GM21717 (cell line): ENCODE results near the gene ZNF408.
"Not testable (repeated sequence)": the region's sequence is repeated elsewhere in the genome, so short reads cannot be mapped to it uniquely, and the experiment has no call there.

Experiments used
- ATAC-seq: cut with Tn5 transposase; IDR thresholded peaks from one replicate; pipeline ENCODE4 v1.9.1; 2021; ENCODE audit warnings: mild to moderate bottlenecking, moderate library complexity; ENCODE audit not compliant: unreplicated experiment

ZNF408 gene

DNA sequence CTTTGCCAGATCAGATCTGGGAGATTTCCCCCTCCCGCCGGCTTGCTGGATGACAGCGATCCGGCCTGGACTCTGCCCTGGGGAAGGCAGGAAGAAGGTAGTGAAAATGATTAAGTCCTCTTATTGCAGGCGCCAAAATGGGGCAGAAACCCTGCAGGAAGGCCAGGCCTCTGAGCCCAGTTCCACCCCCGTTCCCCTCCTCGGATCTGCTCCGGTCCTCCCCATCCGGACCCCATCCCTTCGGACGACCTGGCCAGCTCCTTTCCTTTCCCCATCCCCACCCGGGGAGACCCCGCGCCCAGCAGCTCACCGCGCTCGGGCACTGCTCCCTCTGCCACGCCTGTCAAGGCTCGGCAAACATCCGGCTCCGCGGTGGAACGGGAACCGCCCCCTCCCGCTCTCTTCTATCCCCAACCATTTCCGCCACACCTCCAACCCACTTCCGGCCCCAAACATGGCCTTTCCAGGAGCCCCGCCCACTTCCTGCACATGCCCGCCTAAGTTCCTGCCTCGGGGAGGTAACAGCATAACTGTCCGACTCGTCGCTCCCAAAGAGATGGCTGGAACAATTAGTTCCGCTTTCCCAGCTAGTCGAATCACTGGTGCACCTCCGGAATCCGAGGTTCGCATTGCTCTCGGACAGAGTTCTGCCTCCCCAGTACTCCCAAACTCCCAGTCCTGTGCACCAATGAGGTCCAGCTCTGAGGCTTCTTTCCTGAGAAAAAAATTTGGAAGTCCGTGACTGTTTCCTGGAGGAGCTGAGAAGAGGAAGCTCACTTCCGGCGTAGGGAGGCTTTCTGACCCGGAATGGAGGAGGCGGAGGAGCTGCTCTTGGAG is at the start of gene ZNF408, which contains the start of gene ARHGAP1:
TSS of gene ZNF408 (plus strand) at position 791 of the 837 bp plus-strand sequence. CDS start at position 808, 17 bp downstream.
TSS of gene ARHGAP1 (minus strand) at position 379 of the 837 bp plus-strand sequence. CDS start 4,512 bp downstream, outside the sequence.
- ATAC-seq, result peak; percentile 84

DNA sequence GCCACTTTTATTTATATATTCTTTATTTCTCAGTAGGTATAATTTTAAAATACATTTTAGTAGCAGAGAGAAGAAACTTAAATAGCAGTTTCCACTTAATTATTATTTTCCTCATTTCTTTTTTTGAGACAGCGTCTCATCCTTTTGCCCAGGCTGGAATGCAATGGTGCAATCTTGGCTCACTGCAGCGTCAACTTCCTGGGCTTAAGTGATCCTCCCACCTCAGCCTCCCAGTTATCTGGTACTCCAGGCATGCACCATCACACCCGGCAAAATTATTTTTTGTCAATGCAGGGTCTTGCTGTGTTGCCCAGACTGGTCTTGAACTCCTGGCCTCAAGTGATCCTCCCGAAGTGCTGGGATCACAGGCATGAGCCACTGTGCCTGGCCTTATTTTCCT is 45.2 kb upstream of the ZNF408 start:
- no peak for ATAC-seq

- no peak for ATAC-seq
These were observed 43.6 kb upstream of the ZNF408 start for GRCh38 chr11:46657186-46657585.

- ATAC-seq, result no peak
These were observed 42.6 kb upstream of the ZNF408 start for GRCh38 chr11:46658259-46658658.

DNA sequence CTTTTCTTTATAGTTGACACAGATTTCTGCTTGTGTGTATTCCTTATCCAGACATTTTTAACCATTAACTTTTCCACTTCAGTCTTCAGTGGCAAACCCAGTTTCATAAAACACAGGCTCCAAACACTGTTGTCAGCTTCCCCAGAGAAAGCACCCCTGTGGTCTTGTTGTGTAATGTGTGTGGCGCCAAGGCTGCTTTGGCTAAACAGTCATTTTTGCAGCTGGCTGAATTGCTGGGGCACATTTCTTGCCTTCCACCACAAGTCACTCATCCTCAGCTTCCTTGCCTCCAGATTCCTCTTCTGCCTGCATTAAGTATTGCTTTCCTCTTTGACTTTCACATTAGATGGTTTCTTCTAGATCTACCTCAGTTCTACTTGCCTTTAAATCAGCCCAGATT is 40.9 kb upstream of the ZNF408 start:
- no peak for ATAC-seq

GRCh38 chr11:46661836-46662235 is 39.0 kb upstream of the ZNF408 start:
- no peak for ATAC-seq

GRCh38 chr11:46662366-46662765 is 38.5 kb upstream of the ZNF408 start:
- ATAC-seq, result no peak

DNA sequence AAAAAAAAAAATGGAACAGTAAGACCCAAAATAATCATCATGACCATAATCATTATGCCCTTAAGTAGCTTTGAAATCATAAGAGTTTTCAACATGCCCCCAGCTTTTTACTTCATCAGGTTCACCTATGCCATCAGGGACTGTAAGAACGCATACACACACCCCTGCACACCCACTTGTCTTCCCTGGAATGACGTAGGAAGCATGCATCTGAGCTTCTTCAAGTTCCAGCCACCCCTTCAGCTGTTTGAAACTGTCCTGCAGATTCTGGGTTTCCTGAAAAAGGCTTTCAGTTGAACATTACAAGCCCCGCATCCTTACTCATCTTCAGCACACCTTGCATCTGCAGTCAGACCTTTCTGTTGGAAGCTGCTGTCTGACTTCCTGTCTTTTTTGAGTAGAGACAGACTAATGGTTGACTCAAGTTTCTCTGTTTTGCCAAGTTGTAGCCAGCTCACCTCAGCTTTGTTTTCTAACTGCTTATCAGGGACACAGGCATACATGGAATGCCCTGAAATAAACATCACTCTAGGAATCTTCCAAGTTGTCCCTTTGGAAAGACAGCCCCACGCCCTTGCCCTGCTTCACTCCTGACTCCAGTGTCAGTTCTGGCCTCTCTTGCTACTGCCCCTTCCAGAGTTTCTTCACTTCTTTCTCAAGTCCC is 37.4 kb upstream of the ZNF408 start:
- ATAC-seq, result no peak

DNA sequence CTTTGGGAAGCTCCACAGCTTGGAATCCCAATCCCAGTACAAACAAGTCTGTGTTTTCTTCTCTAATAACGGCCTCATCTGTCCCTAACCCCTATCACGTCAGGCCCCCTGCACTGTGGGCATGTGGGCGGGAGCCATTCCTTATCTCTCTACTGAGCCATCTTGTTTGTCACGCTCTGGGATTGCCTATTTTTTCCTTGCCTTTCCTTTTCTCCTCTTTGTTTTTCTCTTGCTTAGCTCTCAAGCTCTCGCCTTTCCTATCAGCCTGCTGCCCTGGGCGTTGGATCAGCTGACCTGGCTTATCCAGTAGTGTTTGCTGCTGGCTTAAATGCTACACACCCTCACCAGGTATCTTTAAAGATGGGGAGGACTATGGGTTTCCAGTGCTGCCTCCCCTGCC is 36.2 kb upstream of the ZNF408 start:
- ATAC-seq, result no peak

DNA sequence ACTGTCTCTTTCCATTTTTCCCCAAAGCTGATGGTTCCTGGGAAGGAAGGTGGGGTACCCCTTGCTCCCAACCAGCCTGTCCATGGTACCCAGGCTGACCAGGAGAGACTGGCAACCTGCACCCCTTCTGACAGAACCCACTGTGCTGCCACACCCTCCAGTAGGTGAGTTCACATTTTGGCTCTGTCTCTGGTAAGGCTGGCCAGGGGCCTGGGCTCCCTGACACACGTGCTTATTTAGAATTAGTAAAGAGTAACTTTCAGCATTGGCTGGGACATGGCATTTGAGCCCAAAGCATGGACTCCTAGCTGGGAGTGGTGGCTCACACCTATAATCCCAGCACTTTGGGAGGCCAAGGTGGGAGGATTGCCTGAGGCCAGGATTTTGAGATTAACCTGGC is 35.5 kb upstream of the ZNF408 start:
- ATAC-seq, result no peak

DNA sequence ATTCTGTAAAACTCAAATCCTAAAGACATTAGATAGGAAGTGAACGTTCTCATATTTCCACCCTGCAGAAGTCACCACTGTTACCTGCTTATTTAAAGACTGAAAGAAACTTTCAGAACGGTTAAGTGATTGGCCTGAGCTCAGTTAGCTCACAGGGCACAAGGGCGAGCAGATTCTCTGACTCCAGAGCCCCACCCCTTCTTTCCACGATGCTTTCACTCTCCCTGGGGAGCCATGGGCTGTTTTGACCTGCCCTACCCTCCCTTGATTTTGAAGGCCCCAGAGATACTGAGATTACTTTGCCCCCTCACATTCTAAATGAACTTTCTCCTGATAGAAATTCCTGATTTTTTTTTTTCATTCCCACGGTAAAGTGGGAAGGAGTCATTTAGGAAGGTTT is 34.3 kb upstream of the ZNF408 start:
- ATAC-seq, result no peak

GRCh38 chr11:46667043-46667481 is 33.8 kb upstream of the ZNF408 start:
- ATAC-seq, result no peak

DNA sequence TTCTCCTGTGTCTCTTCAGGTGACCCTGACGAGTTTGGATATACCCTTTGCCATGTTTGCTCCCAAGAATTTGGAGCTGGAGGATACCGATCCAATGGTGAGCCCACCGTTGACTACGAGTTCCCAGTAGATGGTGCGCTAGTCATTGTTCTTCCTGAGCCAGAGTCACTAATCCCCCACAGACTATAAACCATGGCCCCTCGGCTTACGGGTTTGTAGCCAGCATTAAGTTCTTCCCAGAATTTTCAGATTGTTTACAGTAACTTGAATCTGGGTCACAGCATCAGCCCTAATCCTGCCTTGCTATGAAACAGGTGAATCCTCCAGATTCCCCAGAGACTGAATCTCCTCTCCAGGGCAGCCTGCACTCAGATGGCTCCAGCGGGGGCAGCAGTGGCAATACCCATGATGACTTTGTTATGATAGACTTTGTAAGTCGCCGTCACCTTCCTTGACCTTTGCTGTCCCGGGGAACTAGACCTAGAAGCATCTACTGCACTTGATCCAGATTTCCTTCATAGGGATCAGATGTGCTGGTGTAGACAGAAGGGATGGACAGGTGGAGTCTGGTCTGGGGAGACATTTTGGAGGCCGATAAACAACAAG is 32.2 kb upstream of the ZNF408 start:
- no peak for ATAC-seq

GRCh38 chr11:46669711-46670139 is 31.1 kb upstream of the ZNF408 start:
- no peak for ATAC-seq

- not testable (repeated sequence) for ATAC-seq
These were observed 30.3 kb upstream of the ZNF408 start for GRCh38 chr11:46670521-46670920.

GRCh38 chr11:46671958-46672315 is 28.9 kb upstream of the ZNF408 start:
- ATAC-seq, result no peak

GRCh38 chr11:46672381-46672839 is 28.4 kb upstream of the ZNF408 start:
- no peak for ATAC-seq

DNA sequence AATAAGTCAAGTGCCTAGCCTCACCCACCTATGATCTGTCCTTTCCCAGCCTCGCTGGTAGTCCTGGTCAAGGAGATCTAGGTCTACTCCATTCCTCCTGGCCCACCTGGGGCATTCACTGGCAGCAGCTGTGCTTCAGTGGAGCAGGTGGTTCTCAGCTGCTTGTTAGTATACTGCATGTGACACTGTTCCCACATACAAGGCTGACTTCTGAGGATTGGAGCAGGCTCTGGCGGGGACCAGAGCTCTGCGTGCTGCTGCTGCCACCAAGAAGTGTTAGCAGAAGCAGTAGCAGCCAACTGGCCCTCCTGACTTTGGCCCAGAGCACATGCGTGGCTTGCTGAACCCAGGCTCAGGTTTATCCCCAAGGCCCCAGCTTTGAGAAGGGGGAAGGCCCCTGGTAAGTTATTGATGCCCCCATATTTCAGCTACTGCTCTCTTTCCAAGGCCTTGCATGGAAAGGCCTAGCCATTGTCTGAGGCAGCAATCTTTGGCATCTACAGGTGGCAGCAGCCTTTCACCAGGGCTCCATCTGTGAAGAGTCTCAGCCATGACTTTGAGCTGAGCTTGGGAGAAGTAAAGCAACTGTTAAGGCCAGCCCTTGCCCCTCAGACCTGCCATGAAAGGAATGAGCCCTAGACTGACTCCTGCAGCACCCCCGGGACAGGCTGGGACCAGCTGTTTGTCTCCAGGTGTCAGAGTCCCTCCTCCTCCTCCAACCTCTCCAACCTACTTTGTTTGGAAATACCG is 26.9 kb upstream of the ZNF408 start:
- ATAC-seq, result no peak

DNA sequence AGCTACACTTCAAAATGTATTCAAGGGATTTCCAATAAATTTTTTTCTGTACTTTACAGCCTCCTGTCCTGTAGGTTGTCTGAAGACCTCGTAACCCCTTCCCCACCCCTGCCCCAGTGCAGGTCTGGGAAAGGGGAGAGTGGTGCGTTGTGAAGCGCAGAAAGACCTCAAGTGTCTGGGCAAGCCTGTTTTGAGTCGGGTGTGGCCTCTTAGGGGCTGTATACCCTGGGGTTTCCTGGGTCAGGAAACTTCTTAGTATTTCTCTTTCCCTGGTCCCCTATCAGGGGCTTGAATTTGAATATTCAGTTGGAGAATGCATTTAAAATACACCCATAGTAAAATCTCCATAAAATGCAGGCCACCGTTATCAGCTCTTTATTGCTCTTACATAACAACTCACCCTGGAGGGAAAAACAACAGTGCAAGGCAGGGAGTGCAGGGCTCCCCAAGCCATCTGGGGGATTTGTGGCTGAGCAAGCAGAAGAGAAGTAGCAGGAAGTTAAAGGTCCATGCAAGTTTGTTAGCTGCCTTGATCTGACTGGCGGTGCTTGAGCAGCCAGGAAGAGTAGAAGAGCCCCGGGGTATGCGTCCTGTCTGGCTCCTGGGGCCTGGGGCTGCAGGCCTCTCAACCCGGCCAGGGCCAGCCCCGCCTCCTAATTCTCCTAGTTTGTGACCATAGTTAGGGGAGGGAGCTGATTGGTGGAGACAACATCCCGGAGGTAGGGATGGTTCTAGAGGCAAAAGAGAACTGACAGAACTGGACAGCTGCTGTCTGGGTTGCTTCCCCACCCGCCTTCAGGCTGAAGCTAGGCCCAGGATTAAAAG is 26.2 kb upstream of the ZNF408 start:
- ATAC-seq, result no peak

GRCh38 chr11:46675288-46675851 is 25.5 kb upstream of the ZNF408 start:
- ATAC-seq, result no peak
